Right lobe of liver (tissue), 4 donors: ENCODE data around the gene CYP2E1.

Experiments used
- CTCF ChIP-seq, 4 donors: fragments of 200-600 bp in 3 of 4; fragments of 450-650 bp in 1 of 4; IDR thresholded peaks; one replicate each; pipeline versions ENCODE4 v1.5.1 to v1.8.0; 2016 to 2022; ENCODE audit warnings: antibody characterized with exemption in 4 of 4, mild to moderate bottlenecking in 2 of 4
- POLR2A ChIP-seq: fragments of 450-650 bp; IDR thresholded peaks from one replicate; pipeline ENCODE4 v1.6.1; 2017; ENCODE audit warnings: antibody characterized with exemption, mild to moderate bottlenecking
- donor health status: DM: no; HTN: no; CAD: no.
- donor health status: DM: no; HTN: no; CAD: no.
- donor health status: DM: no; HTN: yes; CAD: no.

GRCh38 chr10:133484818-133485217 is 42.3 kb upstream of the CYP2E1 start:
- no peak for TF ChIP-seq POLR2A
- no peak for TF ChIP-seq CTCF (IDR thresholded peaks at IDR 0.05)
